ENCODE results near the gene SMR3B.

The SMR3B gene

GRCh38 chr4:70397580-70397979 lies 14.6 kb downstream of the SMR3B start, which contains the start of gene OPRPN:
TSS of gene OPRPN (plus strand) at chr4:70397940. CDS start at chr4:70399286, 1,346 bp downstream.
- H3K4me3 ChIP-seq (replicated peaks; ENCODE audit: low read depth, low read length), result no peak within 1 kb of the TSS
- no peak for DNase-seq (ENCODE audit: low read depth)
- TF ChIP-seq, protein P1, sequence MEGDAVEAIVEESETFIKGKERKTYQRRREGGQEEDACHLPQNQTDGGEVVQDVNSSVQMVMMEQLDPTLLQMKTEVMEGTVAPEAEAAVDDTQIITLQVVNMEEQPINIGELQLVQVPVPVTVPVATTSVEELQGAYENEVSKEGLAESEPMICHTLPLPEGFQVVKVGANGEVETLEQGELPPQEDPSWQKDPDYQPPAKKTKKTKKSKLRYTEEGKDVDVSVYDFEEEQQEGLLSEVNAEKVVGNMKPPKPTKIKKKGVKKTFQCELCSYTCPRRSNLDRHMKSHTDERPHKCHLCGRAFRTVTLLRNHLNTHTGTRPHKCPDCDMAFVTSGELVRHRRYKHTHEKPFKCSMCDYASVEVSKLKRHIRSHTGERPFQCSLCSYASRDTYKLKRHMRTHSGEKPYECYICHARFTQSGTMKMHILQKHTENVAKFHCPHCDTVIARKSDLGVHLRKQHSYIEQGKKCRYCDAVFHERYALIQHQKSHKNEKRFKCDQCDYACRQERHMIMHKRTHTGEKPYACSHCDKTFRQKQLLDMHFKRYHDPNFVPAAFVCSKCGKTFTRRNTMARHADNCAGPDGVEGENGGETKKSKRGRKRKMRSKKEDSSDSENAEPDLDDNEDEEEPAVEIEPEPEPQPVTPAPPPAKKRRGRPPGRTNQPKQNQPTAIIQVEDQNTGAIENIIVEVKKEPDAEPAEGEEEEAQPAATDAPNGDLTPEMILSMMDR (IDR thresholded peaks at IDR 0.05; ENCODE audit: low read length, missing control alignments), result no peak

GRCh38 chr4:70399319-70399718 lies 16.4 kb downstream of the SMR3B start:
- no peak overlapping the region for H3K4me3 ChIP-seq (replicated peaks; ENCODE audit: low read depth, low read length)
- DNase-seq (ENCODE audit: low read depth), result no peak
- TF ChIP-seq, protein P1 (IDR thresholded peaks at IDR 0.05; ENCODE audit: low read length, missing control alignments), result no peak

DNA sequence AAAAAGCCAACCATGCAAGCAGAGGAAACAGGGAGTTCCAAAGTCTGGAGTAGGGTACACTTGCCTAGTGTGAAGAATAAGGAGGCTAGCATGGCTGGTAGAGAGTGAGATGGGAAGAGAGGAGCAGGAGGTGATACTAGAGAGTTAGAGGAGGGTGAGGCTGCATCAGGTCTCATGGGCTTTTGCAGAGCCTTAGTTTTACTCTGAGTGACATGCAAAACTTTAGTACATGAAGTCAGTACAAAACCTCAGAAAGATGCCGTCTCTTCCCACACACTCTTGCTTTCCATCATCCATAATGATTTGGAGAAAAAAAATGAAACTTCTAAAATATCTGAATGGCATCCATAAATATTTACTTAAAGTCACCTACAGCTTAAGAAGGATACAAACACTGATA lies 19.8 kb downstream of the SMR3B start:
- TF ChIP-seq, protein P1 (IDR thresholded peaks at IDR 0.05; ENCODE audit: low read length, missing control alignments), result no peak
- no peak overlapping the region for H3K4me3 ChIP-seq (replicated peaks; ENCODE audit: low read depth, low read length)
- DNase-seq (ENCODE audit: low read depth), result no peak

DNA sequence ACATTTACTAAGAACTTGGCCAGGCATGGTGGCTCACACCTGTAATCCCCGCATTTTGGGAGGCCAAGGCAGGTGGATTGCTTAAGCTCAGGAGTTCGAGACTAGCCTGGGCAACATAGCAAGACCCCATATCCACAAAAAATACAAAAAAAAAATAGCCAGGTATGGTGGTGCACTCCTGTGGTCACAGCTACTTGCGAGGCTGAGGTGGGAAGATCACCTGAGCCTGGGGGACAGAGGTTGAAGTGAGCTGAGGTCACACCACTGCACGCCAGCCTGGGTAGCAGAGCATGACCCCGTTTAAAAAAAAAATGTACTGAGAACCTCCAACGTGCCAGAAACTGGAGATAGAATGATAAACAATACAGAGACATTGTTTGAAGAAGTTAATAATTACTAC lies 22.8 kb downstream of the SMR3B start:
- TF ChIP-seq, protein P1 (IDR thresholded peaks at IDR 0.05; ENCODE audit: low read length, missing control alignments), result no peak
- no peak for DNase-seq (ENCODE audit: low read depth)
- no peak overlapping the region for H3K4me3 ChIP-seq (replicated peaks; ENCODE audit: low read depth, low read length)

DNA sequence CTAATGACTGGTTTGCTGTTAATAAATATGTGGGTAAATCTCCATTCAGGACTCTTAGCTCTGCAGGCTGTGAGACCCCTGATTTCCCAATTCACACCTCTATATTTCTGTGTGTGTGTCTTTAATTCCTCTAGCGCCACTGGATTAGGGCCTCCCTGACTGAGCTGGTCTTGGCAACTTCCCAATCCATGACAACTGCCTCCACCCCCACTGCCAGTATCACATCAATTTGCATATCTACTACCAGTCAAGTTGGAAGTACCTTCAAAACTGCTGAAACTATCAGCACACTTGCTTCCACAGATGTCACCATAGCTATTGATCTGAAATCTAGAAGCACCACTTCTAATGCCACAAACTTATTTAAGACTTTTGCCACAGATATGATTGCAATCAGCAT lies 42.4 kb downstream of the SMR3B start:
- DNase-seq (ENCODE audit: low read depth), result no peak
- H3K4me3 ChIP-seq (replicated peaks; ENCODE audit: low read depth, low read length), result no peak overlapping the region
- TF ChIP-seq, protein P1 (IDR thresholded peaks at IDR 0.05; ENCODE audit: low read length, missing control alignments), result no peak

DNA sequence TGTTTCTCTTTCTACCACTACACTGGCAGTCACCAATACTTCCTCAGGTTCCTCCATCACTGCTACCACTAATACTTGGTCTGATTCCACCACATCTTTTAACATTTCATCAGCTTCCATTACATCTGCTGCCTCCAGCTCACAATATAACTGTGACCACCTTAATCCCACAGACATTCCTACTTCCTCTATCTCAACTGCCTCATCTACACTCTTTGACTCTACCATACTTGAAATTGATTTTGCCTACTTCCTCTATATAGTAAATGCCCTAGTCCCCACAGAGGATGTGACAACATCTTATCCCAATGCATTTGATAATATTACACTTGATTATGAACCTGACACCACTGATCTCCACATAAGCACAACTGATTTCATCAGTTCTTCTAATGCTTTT lies 43.9 kb downstream of the SMR3B start:
- no peak overlapping the region for H3K4me3 ChIP-seq (replicated peaks; ENCODE audit: low read depth, low read length)
- TF ChIP-seq, protein P1 (IDR thresholded peaks at IDR 0.05; ENCODE audit: low read length, missing control alignments), result no peak
- DNase-seq (ENCODE audit: low read depth), result no peak

DNA sequence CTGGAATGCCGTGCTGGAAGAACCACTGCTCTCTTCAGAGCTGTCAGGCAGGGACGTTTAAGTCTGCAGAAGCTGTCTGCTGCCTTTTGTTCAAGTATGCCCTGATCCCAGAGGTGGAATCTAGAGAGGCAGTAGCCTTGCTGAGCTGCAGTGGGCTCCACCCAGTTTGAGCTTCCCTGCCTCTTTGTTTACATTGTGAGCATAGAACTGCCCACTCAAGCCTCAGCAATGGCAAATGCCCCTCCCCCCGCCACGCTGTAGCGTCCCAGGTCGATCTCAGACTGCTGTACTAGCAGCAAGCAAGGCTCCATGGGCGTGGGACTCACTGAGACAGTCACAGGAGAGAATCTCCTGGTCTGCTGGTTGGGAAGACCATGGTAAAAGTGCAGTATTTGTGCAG lies 54.3 kb downstream of the SMR3B start:
- no peak for DNase-seq (ENCODE audit: low read depth)
- TF ChIP-seq, protein P1 (IDR thresholded peaks at IDR 0.05; ENCODE audit: low read length, missing control alignments), result no peak
- H3K4me3 ChIP-seq (replicated peaks; ENCODE audit: low read depth, low read length), result no peak overlapping the region
